OCI-LY1 (cell line): Measurements from ENCODE around the gene CST4.

Source experiments
- H2AFZ ChIP-seq: fragments of 200-600 bp; sonication (generic), shearing (Covaris generic); 2 replicates; pipeline ENCODE4 v1.6.0; 2014; ENCODE audit warnings: antibody characterized with exemption, mild to moderate bottlenecking, low read length
- H3F3A ChIP-seq: fragments of 200-600 bp; sonication (generic), shearing (Covaris generic); 2 replicates; pipeline ENCODE4 v1.6.0; 2014; ENCODE audit warnings: mild to moderate bottlenecking, antibody characterized with exemption, low read length, moderate library complexity; ENCODE audit not compliant: insufficient read depth
- H3K27ac ChIP-seq: fragments of 200-600 bp; sonication (generic); 2 replicates; pipeline ENCODE4 v1.5.1; 2014; ENCODE audit warnings: low read length, mixed run types, mild to moderate bottlenecking, low read depth; ENCODE audit not compliant: poor library complexity, severe bottlenecking
- H3K27me3 ChIP-seq: fragments of 200-600 bp; sonication (generic); 2 replicates; pipeline ENCODE4 v1.6.0; 2014; ENCODE audit warnings: antibody characterized with exemption, mild to moderate bottlenecking, low read length, moderate library complexity; ENCODE audit not compliant: insufficient read depth
- H3K36me3 ChIP-seq: fragments of 200-600 bp; sonication (generic); 2 replicates; pipeline ENCODE4 v1.6.1; 2014; ENCODE audit warnings: mild to moderate bottlenecking, antibody characterized with exemption, low read length, moderate library complexity, mixed read lengths; ENCODE audit not compliant: insufficient read depth
- H3K4me1 ChIP-seq: fragments of 200-600 bp; sonication (generic); 2 replicates; pipeline ENCODE4 v1.5.1; 2014; ENCODE audit warnings: mild to moderate bottlenecking, low read length, moderate library complexity; ENCODE audit not compliant: insufficient read depth, severe bottlenecking
- H3K4me2 ChIP-seq: fragments of 200-600 bp; sonication (generic), shearing (Covaris generic); 2 replicates; pipeline ENCODE4 v1.6.1; 2014; ENCODE audit warnings: low read length
- H3K4me3 ChIP-seq: fragments of 200-600 bp; sonication (generic); 2 replicates; pipeline ENCODE4 v1.5.1; 2014; ENCODE audit warnings: low read length, low read depth, mild to moderate bottlenecking, mixed read lengths; ENCODE audit not compliant: poor library complexity, severe bottlenecking
- H3K79me2 ChIP-seq: fragments of 200-600 bp; shearing (Covaris generic); 2 replicates; pipeline ENCODE4 v1.6.1; 2016; ENCODE audit warnings: mixed run types, low read length, mixed read lengths; ENCODE audit not compliant: insufficient read depth
- H3K9ac ChIP-seq: fragments of 200-600 bp; sonication (generic), shearing (Covaris generic); 2 replicates; pipeline ENCODE4 v1.6.1; 2014; ENCODE audit warnings: mild to moderate bottlenecking, low read length, mixed read lengths
- H3K9me2 ChIP-seq: fragments of 200-600 bp; sonication (generic), shearing (Covaris generic); 2 replicates; pipeline ENCODE4 v1.6.1; 2014; ENCODE audit warnings: low read depth, mild to moderate bottlenecking, low read length, mixed read lengths
- H3K9me3 ChIP-seq: fragments of 200-600 bp; shearing (Covaris generic); 2 replicates; pipeline ENCODE4 v1.6.1; 2014; ENCODE audit warnings: low read length, mixed read lengths
- H4K20me1 ChIP-seq: fragments of 200-600 bp; sonication (generic), shearing (Covaris generic); 2 replicates; pipeline ENCODE4 v1.6.0; 2016; ENCODE audit warnings: mild to moderate bottlenecking, low read length; ENCODE audit not compliant: insufficient read depth
- CTCF ChIP-seq: fragments of 200-600 bp; sonication (generic), shearing (Covaris generic); IDR thresholded peaks from 2 replicates; pipeline ENCODE4 v1.5.1; 2017; ENCODE audit warnings: mild to moderate bottlenecking, antibody characterized with exemption, low read length, moderate library complexity, mixed read lengths
- EZH2 ChIP-seq: fragments of 200-600 bp; sonication (generic), shearing (Covaris generic); IDR thresholded peaks from 2 replicates; pipeline ENCODE4 v1.8.0; 2017; ENCODE audit warnings: borderline replicate concordance, mixed run types, mild to moderate bottlenecking, antibody characterized with exemption, low read length, moderate library complexity, mixed read lengths

The CST4 gene

GRCh38 chr20:23657202-23657601 lies 31.6 kb downstream of the CST4 start:
- no peaks in the 10 kb centered on the region for H3K79me2 ChIP-seq
- no peaks in the 10 kb centered on the region for H3F3A ChIP-seq
- no peaks in the 10 kb centered on the region for H3K36me3 ChIP-seq
- no peaks in the 10 kb centered on the region for H3K9me2 ChIP-seq
- H3K9ac ChIP-seq = no peak overlapping the region
- no peaks in the 10 kb centered on the region for H3K27me3 ChIP-seq
- H2AFZ ChIP-seq = no peak overlapping the region
- H3K4me2 ChIP-seq = no peak overlapping the region
- no peaks in the 10 kb centered on the region for H3K9me3 ChIP-seq
- no peaks in the 10 kb centered on the region for H3K4me1 ChIP-seq
- no peaks in the 10 kb centered on the region for H4K20me1 ChIP-seq
- no peak overlapping the region for H3K4me3 ChIP-seq
- TF ChIP-seq EZH2 = no peak
- TF ChIP-seq CTCF = no peak
- no peak overlapping the region for H3K27ac ChIP-seq

GRCh38 chr20:23656372-23656771 lies 32.5 kb downstream of the CST4 start:
- TF ChIP-seq CTCF = no peak
- no peak for TF ChIP-seq EZH2
- H3K4me1 ChIP-seq = no peaks in the 10 kb centered on the region
- no peaks in the 10 kb centered on the region for H3K9me3 ChIP-seq
- no peaks in the 10 kb centered on the region for H3K9me2 ChIP-seq
- H3K9ac ChIP-seq = no peak overlapping the region
- no peaks in the 10 kb centered on the region for H3K27me3 ChIP-seq
- no peak overlapping the region for H2AFZ ChIP-seq
- no peaks in the 10 kb centered on the region for H4K20me1 ChIP-seq
- H3K79me2 ChIP-seq = no peaks in the 10 kb centered on the region
- no peak overlapping the region for H3K4me3 ChIP-seq
- H3K36me3 ChIP-seq = no peaks in the 10 kb centered on the region
- no peaks in the 10 kb centered on the region for H3F3A ChIP-seq
- H3K4me2 ChIP-seq = no peak overlapping the region
- H3K27ac ChIP-seq = no peak overlapping the region

GRCh38 chr20:23655491-23656211 lies 33.2 kb downstream of the CST4 start:
- Histone ChIP-seq H3F3A (no peaks in the 10 kb centered on the region), H3K27me3 (no peaks in the 10 kb centered on the region), H3K79me2 (no peaks in the 10 kb centered on the region), H3K4me2 (no peak overlapping the region), H3K36me3 (no peaks in the 10 kb centered on the region), H4K20me1 (no peaks in the 10 kb centered on the region), H3K27ac (no peak overlapping the region), H3K4me1 (no peaks in the 10 kb centered on the region), H3K9me2 (no peaks in the 10 kb centered on the region), H3K9ac (no peak overlapping the region), H2AFZ (no peak overlapping the region), H3K4me3 (no peak overlapping the region), H3K9me3 (no peaks in the 10 kb centered on the region)
- TF ChIP-seq EZH2 (no peak), CTCF (no peak)
